ENCODE measurements around the gene CLIP4. TPM values are rescaled to one million over a fixed set of nuclear protein-coding genes. Genes with fewer than 3 reads are reported as not detected.

CLIP4 gene
- total RNA-seq, 1 experiment from 2014 or later: 1.5 TPM

GRCh38 chr2:29219374-29219773 lies 104.2 kb downstream of the CLIP4 start:
- DNase-seq (ENCODE audit: low read depth): no peak

GRCh38 chr2:29220506-29221270 lies 105.5 kb downstream of the CLIP4 start:
- DNase-seq (ENCODE audit: low read depth): no peak

GRCh38 chr2:29222381-29223179 lies 107.4 kb downstream of the CLIP4 start:
- DNase-seq (ENCODE audit: low read depth): no peak

GRCh38 chr2:29223257-29223656 lies 108.0 kb downstream of the CLIP4 start:
- no peak for DNase-seq (ENCODE audit: low read depth)

GRCh38 chr2:29223851-29224692 lies 108.9 kb downstream of the CLIP4 start:
- peak; percentile 72 for DNase-seq (ENCODE audit: low read depth)

GRCh38 chr2:29224693-29225551 lies 109.7 kb downstream of the CLIP4 start:
- DNase-seq (ENCODE audit: low read depth): no peak

- no peak for DNase-seq (ENCODE audit: low read depth)
These were observed 110.6 kb downstream of the CLIP4 start for GRCh38 chr2:29225814-29226213.

- no peak for DNase-seq (ENCODE audit: low read depth)
These were observed 111.2 kb downstream of the CLIP4 start for GRCh38 chr2:29226375-29226774.

- no peak for DNase-seq (ENCODE audit: low read depth)
These were observed 111.6 kb downstream of the CLIP4 start for GRCh38 chr2:29226808-29227207.

GRCh38 chr2:29227935-29228675 lies 112.9 kb downstream of the CLIP4 start:
- peak; percentile 86 for DNase-seq (ENCODE audit: low read depth)

- DNase-seq (ENCODE audit: low read depth): no peak
These were observed 113.7 kb downstream of the CLIP4 start for GRCh38 chr2:29228947-29229346.

- DNase-seq (ENCODE audit: low read depth): no peak
These were observed 114.4 kb downstream of the CLIP4 start for GRCh38 chr2:29229640-29230039.

- DNase-seq (ENCODE audit: low read depth): no peak
These were observed 116.8 kb downstream of the CLIP4 start for GRCh38 chr2:29232041-29232440.

- DNase-seq (ENCODE audit: low read depth): no peak
These were observed 118.2 kb downstream of the CLIP4 start for GRCh38 chr2:29233428-29233827.

- DNase-seq (ENCODE audit: low read depth): no peak
These were observed 120.2 kb downstream of the CLIP4 start for GRCh38 chr2:29235411-29235810.

GRCh38 chr2:29236074-29236473 lies 120.9 kb downstream of the CLIP4 start:
- no peak for DNase-seq (ENCODE audit: low read depth)

- DNase-seq (ENCODE audit: low read depth): peak; percentile 46
These were observed 123.3 kb downstream of the CLIP4 start for GRCh38 chr2:29238497-29238896.

Data from HT1080 (cell line).